Activated CD4-positive, alpha-beta T cell treated with anti-CD3 and anti-CD28 coated beads, Interleukin-2, amount 50 U/mL, for 1 hour (primary cell): ENCODE results near the gene CACNA2D1.

Source experiments
- DNase-seq: peaks from one replicate; pipeline ENCODE4 v3.0.0-alpha.2; 2020

Gene CACNA2D1

GRCh38 chr7:81929386-81929785, 514.2 kb downstream of the CACNA2D1 start:
- DNase-seq, result no peak

- DNase-seq, result no peak
These were observed 517.4 kb downstream of the CACNA2D1 start for GRCh38 chr7:81926154-81926553.

GRCh38 chr7:81925530-81925929, 518.0 kb downstream of the CACNA2D1 start:
- DNase-seq, result no peak

GRCh38 chr7:81924494-81924893, 519.1 kb downstream of the CACNA2D1 start:
- no peak for DNase-seq

- DNase-seq, result no peak
These were observed 524.1 kb downstream of the CACNA2D1 start for GRCh38 chr7:81919494-81919893.

- no peak for DNase-seq
These were observed 535.4 kb downstream of the CACNA2D1 start for GRCh38 chr7:81908220-81908619.

GRCh38 chr7:81903115-81903514, 540.5 kb downstream of the CACNA2D1 start:
- DNase-seq, result no peak

- no peak for DNase-seq
These were observed 541.0 kb downstream of the CACNA2D1 start for GRCh38 chr7:81902536-81902935.
